HG02571 (cell line): ENCODE results near the gene PEX26.
"Not testable (repeated sequence)": the region's sequence is repeated elsewhere in the genome, so short reads cannot be mapped to it uniquely, and the experiment has no call there.

ENCODE experiments used
- ATAC-seq: cut with Tn5 transposase; IDR thresholded peaks from one replicate; pipeline ENCODE4 v1.9.1; 2021; ENCODE audit warnings: mild to moderate bottlenecking, moderate library complexity; ENCODE audit not compliant: unreplicated experiment

The PEX26 gene

DNA sequence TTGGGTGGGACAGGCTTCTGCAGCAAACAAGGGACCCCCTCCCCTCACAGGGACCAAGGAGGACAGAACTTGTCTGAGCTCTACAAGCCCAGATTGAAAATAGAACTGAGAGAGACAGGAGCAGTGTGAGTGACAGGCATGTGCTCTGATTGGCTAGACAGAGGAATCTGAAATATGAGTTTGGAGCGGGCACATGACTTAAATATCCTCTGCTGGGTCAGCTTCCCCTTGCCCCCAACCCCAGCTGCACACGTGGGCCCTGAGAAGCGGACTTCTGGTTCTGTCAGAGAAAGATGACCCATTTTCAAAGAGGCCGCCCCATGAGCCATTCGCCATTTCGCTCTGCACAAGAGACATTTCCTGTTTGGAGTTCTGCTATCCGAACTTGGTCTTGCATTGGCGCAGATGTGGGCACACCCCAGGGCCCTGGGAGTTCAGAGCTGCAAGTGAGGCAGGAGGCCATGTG lies 38.1 kb downstream of the PEX26 start:
- ATAC-seq, result no peak

DNA sequence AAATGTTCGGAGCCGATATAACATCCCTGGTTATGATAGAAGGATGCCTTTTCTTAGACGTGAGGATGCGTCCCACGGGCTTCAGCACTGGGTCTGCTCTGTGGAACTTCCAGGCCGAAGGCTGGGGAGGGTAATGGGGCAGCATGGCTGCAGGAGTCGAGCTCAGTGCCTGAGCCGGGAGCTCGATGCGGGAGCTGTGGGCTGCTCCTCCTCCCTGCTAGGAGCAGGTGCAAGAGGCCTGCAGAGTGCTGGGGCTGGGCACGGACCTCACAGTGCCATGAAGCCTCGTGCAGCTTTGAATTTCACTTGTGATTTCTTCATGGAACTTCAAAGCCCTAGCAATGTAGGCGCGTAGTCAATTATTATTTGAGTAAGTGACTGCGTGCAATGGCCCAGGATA lies 38.8 kb downstream of the PEX26 start:
- no peak for ATAC-seq

DNA sequence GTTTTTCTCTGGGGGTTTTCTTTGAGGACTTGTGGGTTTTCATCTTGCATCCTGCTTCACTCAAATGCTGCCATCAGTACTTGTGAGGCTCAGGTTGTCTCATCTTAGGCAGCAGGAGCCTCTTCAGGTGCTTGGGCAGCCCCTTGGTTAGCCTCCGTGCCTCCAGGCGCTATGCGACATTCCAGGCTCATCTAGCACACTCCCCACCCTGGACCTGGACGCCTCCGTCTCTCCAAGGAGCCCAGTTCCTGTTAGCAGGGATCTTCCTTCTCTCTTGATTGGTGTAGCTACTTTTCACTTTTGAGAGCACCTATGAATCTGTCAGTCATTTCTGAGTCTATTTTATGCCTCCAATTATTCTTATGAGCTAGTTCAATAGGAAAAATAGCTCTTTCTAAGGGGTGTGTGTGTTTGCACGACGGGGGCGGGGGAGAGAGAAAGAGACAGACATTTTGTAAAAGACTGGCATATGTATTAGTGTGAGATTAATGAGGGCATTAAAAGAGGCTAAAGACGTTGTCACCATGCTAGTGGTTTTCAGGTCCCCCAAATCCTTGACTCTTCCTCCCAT lies 40.6 kb downstream of the PEX26 start:
- ATAC-seq, result no peak

DNA sequence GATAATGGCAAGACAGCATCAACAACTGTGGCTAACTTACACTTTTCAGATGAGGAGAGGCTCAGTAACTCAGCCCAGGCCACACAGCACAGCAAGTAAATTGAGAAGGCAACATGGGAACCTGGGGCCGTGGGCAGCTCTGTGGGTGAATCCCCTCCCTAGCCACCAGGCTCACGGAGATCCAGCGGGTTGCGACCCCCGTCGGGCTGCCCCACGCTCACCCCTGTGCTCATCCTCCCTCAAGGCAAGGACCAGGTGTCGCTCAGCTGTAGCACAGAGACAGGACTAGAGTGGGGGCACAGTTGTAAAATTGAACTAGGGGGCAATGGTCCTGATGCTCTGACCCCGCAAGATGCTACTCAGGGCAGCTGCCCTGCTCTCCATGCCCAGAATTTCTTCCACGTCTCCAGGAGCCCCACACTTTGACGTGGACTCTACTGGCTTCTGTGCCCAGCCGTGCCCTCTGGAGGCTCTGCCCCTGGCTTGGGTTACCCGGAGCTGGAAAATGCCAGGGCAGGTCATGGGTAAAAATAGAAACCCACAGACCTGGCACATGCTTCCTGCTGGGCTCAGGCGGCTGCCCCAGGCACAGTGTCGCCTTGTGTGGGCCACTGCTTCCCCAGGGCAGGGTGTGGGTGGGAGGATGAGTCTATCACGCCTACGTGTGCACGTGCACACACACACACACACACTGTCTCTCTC lies 41.8 kb downstream of the PEX26 start:
- no peak for ATAC-seq

DNA sequence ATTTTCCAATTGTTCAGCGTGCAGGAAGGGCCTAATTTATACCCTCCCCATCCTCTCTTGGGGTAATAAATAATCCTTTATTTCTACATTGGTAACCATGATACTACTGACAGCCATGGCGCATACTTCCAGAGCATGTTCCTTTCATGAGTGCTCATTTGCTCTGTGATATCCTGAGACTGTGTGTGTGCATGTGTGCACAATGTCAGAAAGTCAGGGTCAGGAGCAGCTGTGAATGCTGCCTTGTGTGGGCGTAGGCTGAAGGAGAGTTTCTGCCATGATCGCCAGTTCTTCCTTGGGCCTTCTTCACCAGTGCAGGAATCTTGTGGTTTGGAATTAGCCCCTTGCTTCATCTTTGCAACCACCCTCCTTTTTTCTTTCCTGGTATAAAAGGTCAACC lies 43.1 kb downstream of the PEX26 start:
- ATAC-seq, result no peak

DNA sequence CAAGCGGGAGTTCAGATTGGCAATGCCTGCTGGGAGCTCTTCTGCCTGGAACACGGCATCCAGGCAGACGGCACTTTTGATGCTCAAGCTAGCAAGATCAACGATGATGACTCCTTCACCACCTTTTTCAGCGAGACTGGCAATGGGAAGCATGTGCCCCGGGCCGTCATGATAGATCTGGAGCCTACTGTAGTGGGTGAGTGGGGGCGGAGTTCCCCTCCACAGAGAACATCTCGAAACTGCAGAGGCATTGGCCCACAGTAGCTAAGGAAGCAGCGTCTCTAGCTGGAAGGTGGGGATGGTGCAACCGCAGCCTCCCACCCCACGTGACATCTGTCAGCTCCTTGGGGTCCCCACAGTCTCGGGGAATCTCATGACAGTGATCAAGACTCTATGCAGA lies 43.7 kb downstream of the PEX26 start:
- ATAC-seq, result no peak

DNA sequence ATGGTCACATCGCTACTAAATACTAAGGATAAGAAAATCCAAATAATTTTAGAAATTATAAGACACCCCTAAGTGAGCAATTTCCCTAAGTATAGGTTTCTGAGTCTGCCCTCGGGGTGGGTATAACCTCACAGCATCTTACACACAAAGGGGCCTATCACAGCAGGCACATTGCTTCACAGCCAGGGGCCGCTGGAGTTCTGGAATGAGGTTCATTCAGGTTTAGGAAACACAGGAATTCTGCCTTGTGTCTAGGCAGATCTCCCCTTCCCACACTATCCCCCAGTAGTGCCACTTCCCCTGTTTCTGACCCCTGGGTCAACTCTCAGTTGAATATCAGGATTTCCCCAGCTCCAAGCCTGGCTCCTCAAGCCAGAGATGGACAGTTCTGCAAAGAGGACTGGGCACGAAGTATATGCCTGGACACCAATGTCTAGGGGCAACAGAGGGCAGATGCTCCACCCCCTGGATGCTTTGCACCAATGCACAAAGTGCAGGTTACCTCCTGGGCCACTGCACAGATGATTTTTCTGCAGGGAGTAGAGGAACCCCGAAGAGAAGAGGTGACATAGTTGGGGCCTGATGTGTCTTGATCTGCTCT lies 44.3 kb downstream of the PEX26 start:
- no peak for ATAC-seq

DNA sequence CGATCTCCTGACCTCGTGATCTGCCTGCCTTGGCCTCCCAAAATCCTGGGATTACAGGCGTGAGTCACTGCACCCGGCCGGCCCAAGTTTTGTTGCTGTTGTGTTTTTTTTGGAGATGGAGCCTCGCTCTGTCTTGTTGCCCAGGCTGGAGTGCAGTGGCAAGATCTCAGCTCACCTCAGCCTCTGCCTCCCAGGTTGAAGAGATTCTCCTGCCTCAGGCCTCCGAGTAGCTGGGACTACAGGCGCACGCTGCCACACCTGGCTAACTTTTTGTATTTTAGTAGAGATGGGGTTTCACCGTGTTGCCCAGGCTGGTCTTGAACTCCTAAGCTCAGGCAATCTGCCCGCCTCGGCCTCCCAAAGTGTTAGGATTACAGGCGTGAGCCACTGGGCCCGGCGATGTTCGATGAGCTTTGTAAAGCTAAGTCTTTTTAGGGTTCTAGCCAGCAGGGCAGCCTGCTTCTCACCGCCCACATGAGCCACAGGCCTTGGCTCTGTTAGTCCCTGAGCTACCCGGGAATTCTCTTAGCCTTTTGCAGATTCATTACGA lies 45.8 kb downstream of the PEX26 start:
- not testable (repeated sequence) for ATAC-seq

DNA sequence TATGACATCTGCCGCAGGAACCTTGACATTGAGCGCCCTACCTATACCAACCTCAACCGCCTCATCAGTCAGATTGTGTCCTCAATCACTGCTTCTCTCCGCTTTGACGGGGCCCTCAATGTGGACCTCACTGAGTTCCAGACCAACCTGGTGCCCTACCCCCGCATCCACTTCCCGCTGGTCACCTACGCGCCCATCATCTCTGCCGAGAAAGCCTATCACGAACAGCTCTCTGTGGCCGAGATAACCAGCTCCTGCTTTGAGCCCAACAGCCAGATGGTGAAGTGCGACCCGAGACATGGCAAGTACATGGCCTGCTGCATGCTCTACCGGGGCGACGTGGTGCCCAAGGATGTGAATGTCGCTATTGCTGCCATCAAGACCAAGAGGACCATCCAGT lies 48.8 kb downstream of the PEX26 start:
- no peak for ATAC-seq

DNA sequence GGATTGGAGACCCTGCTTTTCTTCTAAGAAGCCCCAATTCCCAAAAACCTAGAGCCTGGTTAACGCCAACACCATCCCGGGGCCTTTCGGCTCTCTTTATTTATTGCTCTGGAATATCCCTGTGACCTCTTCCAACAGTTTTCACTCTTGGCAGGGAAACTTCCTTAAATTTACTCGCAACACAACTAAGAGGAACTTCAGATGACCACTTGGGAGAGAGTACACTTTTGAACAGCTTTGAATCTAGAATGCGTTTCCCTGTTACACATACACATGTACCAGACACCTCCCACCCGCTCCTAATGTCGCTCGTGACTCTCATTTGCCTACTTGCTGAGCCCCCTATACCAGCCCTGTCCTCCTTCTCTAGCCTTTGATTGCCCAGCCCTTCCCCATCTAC lies 52.2 kb downstream of the PEX26 start:
- ATAC-seq, result no peak

DNA sequence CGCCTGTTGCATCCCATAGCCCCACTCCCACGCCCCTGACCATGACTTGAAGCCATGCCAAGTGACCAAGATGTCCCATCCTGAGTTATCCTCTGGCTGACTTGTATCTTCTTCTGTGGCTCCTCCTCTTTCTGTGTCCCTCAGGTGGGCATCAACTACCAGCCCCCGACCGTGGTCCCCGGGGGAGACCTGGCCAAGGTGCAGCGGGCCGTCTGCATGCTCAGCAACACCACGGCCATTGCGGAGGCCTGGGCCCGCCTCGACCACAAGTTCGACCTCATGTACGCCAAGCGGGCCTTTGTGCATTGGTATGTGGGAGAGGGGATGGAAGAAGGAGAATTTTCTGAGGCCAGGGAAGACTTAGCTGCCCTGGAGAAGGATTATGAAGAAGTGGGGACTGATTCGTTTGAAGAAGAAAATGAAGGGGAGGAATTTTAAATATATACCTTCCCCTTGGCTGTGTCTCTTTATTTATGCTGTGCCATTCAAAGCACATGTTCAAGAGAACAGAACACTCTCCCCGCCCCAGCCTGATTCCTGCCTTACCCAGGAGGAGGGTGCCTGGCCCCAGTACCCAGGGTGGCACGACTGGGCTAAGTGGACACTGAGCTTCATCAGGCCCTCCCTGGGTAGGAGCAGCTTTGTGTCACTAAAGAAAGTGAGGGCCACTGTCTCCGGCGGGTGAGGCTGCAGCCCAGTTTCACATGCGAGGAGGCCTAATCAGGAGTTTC lies 53.1 kb downstream of the PEX26 start:
- ATAC-seq, result no peak

DNA sequence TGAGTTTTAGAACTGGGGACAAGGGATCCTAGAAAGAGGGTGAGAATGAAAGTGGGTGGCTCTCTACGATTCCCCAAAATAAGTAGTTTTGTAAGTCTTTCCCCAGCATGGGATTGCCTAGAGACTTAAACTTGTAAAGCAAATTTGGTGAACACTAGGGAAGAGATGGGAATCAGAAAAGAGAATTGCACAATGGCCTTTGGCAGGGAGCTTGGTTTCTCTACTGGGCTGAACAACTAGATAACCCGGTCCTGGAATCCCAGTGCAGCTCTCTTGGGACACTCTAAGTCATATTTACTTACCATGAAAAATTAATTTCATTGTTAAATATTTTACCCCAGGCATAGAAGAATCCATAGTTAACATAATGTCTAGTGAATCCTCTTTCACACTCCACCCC lies 55.7 kb downstream of the PEX26 start:
- no peak for ATAC-seq

DNA sequence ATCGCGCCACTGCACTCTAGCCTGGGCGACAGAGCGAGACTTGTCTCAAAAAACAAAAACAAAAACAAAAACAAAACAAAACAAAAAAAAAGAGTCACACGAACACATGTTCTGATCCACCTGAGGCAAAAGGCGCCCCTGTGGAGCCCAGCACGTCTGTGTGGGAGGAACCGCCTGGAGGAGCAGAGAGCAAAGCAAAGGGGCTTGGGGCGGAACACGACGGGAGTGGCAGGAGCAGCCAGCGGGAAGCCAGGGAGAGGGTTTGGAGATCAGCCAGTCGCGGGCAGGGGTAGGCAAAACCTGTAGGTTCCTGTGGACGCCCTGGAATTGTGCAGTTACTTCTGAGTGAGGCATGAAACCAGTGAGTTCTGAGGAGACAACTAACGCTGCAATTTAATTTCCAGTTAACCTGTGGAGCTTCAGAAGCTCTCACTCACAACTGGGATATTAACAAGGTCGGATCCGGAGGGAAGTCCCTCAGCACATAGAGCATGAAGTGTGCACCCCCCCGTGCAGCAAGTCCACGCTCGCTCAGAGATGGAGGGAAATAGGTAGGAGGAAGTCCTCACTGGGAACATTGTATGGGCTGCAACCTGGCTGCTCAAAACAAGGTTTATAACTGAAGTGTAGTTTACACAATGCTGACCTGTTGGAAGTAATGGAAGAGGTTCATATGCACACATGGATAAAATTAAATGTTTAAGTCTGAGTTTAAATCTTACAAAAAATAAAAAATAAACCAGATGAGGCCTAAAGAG lies 59.0 kb downstream of the PEX26 start:
- no peak for ATAC-seq

DNA sequence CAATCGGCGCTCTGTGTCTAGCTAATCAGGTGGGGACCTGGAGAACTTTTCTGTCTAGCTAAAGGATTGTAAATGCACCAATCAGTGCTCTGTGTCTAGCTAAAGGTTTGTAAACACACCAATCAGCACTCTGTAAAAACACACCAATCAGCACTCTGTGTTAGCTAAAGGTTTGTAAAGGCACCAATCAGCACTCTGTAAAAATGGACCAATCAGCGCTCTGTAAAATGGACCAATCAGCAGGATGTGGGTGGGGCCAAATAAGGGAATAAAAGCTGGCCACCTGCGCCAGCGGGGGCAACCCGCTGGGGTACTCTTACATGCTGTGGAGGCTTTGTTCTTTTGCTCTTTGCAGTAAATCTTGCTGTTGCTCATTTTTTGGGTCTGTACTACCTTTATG lies 63.2 kb downstream of the PEX26 start:
- ATAC-seq, result not testable (repeated sequence)

DNA sequence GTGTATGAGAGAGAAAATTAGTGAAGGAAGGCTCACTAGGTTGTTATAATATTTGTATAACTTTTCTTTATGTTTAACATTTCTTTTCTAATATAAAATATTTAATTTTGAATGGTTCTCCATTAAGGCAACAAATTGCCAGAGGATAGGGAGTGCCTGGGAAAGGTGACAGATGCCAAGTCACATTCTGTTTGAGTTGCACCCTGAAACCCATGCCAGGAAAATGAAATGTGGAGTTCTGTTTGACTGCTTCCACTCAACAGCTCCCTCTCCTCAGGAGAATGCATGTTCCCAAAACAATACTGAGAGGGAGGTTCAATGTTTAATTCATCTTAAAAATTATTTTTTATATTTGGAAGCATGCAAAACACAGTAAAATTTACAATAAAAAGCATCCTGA lies 66.3 kb downstream of the PEX26 start:
- no peak for ATAC-seq

DNA sequence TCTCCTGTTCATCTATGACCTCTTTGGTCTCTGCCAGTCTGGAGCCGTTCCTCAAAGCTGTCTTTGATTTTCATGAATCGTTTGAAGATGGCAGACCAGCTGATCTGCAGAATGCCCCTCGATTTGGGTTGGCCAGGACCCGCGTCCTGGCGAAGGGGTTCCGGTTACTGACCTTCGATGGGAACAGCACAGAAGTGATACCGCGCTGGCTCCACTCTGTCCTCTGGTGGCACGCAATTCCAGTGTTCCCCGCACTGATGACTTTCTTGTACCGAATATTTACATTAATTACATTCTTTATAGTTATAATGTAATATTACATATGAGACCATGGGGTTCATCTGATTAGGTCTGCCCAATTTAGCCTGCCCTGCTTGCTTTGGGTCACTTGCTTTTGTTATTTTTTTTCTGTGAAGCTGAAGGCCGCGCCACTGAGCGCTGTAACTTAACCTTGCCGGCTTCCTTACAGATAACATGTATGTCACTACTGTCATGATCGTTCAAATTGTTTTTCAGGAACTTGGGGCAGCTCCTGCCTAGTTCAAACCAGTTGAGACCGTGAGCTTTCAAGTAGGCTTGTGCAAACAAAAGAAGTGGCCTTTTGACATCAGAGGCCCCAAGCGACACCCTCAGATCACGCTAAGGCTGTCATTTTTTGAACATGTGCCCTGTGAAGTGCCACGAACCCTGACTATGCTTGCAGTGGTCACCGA lies 68.0 kb downstream of the PEX26 start:
- ATAC-seq, result no peak

DNA sequence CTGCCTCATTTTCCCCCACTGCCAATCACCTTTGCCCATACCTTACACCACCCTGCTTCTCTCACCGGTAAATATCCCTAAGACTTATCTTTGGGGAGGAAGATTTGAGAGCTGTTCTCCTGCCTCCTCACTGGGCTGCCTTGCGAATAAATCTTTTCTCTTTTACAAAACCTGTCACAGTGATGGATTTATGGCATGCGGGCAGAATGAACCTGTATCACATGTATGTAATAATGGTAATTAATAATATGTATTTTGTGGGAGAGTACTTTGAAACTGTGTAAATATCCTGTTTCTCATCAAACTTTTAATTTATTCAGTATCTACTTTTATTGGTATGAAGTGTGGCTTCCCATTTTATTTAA lies 68.6 kb downstream of the PEX26 start:
- ATAC-seq, result no peak

DNA sequence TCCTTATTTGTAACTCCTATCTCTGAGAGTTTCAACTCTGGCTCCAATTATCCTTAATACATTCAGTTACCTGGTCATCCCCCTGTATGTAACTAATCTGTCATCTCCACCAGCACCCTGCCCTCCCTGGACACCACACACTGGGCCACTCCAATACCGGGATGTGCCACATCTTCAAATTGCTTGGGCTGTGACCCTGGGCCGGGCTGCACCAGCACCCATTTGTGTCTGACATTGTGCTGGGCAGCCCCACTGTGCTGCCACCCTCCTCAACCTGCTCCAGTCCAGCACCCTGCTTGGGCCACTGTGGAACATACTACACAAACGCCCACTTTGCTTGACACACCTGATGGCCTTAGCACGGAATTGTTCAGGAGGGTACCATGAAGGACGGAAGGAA lies 70.0 kb downstream of the PEX26 start:
- ATAC-seq, result no peak

DNA sequence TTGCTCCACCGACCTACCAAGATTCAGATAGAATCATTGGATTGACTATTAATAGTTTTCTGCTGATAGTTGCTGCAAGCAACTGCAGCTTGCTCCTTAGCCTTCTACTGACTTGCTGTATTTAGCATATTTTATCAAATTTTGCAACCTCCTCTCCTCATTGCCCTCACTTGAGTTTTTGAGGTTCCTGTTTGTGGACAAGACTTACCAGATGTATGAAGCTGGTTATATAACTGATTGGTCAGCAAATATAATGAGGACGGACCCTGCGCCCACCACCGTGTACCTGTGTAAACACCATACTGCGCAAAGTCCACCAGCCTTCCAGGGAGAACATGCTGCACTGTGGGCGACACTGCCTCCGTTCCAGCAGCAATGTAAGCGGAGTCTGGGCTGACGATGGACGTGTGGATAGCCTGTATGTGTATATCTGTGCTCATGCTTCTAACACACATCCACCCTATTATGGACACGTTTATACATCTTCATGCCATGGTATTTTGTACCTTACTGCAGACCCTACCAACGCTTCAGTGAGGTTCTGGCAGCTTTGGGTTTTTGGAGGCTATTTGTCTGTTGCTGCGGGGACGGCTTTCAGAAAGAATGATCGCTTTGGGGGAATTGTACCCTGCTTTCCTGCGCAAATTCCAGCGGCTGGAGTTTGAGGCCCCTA lies 70.6 kb downstream of the PEX26 start:
- no peak for ATAC-seq

DNA sequence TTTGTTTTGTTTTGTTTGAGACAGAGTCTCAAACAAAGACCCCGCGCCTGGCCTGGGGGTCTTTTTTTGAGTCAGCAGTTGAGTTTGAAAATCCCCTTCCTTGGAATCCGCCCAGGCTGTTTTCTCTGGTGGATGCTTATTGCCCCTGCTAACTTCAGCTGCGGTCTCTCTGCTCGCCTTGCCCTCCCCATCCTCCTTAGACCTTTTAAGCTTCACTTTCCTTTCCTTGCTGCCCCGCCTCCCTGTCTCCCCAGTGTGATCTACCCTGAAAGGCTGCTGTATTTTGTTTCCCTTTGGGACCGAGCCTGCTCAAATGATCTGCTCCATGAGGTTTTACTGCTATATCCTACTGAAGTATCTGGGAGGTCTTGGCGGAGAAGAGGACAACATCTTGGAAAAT lies 74.7 kb downstream of the PEX26 start:
- no peak for ATAC-seq
